ENCODE data around the gene IGFBP3. TPM values are rescaled to one million over a fixed set of nuclear protein-coding genes. Genes with fewer than 3 reads are reported as not detected.

Gene IGFBP3, protein sequence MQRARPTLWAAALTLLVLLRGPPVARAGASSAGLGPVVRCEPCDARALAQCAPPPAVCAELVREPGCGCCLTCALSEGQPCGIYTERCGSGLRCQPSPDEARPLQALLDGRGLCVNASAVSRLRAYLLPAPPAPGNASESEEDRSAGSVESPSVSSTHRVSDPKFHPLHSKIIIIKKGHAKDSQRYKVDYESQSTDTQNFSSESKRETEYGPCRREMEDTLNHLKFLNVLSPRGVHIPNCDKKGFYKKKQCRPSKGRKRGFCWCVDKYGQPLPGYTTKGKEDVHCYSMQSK
- 1.6 and 3.9 TPM in 2 replicates for polyA plus RNA-seq
- polyA minus RNA-seq: 1.2 and 1.3 TPM in 2 replicates

DNA sequence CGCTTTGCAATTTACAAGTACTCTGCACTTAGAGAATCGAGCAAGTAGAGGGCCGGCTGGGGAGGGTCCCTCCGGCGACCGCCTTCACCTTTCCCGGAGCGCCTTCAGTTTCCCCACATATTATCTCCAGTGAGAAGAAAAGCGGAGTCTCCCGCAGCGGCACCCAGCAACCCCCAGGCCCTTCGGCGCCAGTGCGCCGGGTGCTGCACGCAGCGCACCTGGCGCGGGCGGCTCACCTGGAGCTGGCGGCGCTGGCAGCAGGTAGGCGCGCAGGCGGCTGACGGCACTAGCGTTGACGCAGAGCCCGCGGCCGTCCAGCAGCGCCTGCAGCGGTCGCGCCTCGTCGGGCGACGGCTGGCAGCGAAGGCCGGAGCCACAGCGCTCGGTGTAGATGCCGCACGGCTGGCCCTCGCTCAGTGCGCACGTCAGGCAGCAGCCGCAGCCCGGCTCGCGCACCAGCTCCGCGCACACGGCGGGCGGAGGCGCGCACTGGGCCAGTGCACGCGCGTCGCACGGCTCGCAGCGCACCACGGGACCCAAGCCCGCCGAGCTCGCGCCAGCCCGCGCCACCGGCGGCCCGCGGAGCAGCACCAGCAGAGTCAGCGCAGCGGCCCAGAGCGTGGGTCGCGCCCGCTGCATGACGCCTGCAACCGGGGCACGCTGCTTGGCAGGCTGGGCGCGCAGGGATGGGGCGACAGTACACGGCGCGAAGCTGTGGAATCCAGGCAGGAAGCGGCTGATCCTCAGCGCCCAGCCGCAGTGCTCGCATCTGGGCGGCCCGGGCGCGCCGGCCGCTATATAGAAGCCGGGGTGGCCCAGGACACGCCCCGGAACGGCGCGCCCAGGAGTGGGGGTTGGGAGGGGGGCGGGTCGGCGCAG lies at the start of gene IGFBP3:
IGFBP3 (minus strand) TSS at position 771 of the 879 bp plus-strand sequence; CDS start at position 639, 132 bp downstream.
- H3K9me3 ChIP-seq (ENCODE audit: low read length): no peaks in the 10 kb centered on the region
- peaks cover 3% of the 10 kb centered on the region for H3F3A ChIP-seq (ENCODE audit: insufficient read depth, low read length, poor library complexity, severe bottlenecking)
- H3K27me3 ChIP-seq (ENCODE audit: insufficient read depth, low read depth, low read length): peaks cover 43% of the 10 kb centered on the region
- H3K4me3 ChIP-seq (ENCODE audit: low read length): peak within 1 kb of the TSS; percentile 83
- TF ChIP-seq MXI1 (conservative IDR thresholded peaks at IDR 0.05; ENCODE audit: poor library complexity, severe bottlenecking): peak; percentile 71
- peak; percentile 54 for TF ChIP-seq SMC3 (conservative IDR thresholded peaks at IDR 0.05; ENCODE audit: poor library complexity)
- no peak for TF ChIP-seq TAF1 (IDR thresholded peaks at IDR 0.05; ENCODE audit: low read depth)
- TF ChIP-seq, protein P1, sequence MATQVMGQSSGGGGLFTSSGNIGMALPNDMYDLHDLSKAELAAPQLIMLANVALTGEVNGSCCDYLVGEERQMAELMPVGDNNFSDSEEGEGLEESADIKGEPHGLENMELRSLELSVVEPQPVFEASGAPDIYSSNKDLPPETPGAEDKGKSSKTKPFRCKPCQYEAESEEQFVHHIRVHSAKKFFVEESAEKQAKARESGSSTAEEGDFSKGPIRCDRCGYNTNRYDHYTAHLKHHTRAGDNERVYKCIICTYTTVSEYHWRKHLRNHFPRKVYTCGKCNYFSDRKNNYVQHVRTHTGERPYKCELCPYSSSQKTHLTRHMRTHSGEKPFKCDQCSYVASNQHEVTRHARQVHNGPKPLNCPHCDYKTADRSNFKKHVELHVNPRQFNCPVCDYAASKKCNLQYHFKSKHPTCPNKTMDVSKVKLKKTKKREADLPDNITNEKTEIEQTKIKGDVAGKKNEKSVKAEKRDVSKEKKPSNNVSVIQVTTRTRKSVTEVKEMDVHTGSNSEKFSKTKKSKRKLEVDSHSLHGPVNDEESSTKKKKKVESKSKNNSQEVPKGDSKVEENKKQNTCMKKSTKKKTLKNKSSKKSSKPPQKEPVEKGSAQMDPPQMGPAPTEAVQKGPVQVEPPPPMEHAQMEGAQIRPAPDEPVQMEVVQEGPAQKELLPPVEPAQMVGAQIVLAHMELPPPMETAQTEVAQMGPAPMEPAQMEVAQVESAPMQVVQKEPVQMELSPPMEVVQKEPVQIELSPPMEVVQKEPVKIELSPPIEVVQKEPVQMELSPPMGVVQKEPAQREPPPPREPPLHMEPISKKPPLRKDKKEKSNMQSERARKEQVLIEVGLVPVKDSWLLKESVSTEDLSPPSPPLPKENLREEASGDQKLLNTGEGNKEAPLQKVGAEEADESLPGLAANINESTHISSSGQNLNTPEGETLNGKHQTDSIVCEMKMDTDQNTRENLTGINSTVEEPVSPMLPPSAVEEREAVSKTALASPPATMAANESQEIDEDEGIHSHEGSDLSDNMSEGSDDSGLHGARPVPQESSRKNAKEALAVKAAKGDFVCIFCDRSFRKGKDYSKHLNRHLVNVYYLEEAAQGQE (IDR thresholded peaks at IDR 0.05; ENCODE audit: borderline replicate concordance): peak; percentile 19
- TF ChIP-seq EZH2 (IDR thresholded peaks at IDR 0.05; ENCODE audit: borderline replicate concordance, insufficient read depth, low read length, poor library complexity, severe bottlenecking): no peak
- TF ChIP-seq EP300 (conservative IDR thresholded peaks at IDR 0.05; ENCODE audit: poor library complexity, severe bottlenecking): peak; percentile 47
- TF ChIP-seq RAD21 (conservative IDR thresholded peaks at IDR 0.05): no peak
- TF ChIP-seq, protein P2, sequence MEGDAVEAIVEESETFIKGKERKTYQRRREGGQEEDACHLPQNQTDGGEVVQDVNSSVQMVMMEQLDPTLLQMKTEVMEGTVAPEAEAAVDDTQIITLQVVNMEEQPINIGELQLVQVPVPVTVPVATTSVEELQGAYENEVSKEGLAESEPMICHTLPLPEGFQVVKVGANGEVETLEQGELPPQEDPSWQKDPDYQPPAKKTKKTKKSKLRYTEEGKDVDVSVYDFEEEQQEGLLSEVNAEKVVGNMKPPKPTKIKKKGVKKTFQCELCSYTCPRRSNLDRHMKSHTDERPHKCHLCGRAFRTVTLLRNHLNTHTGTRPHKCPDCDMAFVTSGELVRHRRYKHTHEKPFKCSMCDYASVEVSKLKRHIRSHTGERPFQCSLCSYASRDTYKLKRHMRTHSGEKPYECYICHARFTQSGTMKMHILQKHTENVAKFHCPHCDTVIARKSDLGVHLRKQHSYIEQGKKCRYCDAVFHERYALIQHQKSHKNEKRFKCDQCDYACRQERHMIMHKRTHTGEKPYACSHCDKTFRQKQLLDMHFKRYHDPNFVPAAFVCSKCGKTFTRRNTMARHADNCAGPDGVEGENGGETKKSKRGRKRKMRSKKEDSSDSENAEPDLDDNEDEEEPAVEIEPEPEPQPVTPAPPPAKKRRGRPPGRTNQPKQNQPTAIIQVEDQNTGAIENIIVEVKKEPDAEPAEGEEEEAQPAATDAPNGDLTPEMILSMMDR (IDR thresholded peaks at IDR 0.05; ENCODE audit: poor library complexity, severe bottlenecking): peak; percentile 39
- TF ChIP-seq POLR2AphosphoS5 (IDR thresholded peaks at IDR 0.05): peak; percentile 62
- H2AFZ ChIP-seq (ENCODE audit: low read depth, low read length): peak within 1 kb of the TSS; percentile 52
- peak within 1 kb of the TSS; percentile 63 for H3K4me2 ChIP-seq (ENCODE audit: low read length)
- peak within 1 kb of the TSS; percentile 77 for H3K9ac ChIP-seq (ENCODE audit: low read length)
- no peaks in the 10 kb centered on the region for H3K79me2 ChIP-seq (replicated peaks; ENCODE audit: insufficient read depth, low read length)
- H3K9me2 ChIP-seq (ENCODE audit: insufficient read depth, low read length): no peaks in the 10 kb centered on the region
- H3K27ac ChIP-seq (ENCODE audit: low read length): no peak within 1 kb of the TSS
- no peaks in the 10 kb centered on the region for H4K20me1 ChIP-seq (ENCODE audit: insufficient read depth)
- H3K36me3 ChIP-seq (ENCODE audit: insufficient read depth, low read length): no peaks in the 10 kb centered on the region

DNA sequence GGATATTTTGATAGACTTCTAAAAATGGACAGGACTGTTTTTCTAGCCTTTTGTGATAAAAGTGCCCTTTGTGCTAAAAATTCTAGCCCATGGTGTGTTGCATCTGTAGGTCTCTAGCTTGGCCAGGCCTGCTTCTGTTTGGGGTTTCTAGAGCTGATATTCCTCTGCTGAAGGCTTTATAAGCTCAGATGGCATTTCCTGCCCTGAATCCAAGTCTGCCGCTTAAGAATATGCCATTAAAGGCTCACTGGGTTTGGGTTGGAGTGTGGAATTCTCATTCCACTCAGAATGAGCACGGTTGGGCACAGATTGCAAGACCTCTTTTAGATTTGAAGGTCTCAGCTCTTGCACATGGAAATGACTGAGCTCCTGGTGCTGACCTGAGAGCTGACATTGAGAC lies 49.4 kb upstream of the IGFBP3 start:
- H2AFZ ChIP-seq (ENCODE audit: low read depth, low read length): no peak overlapping the region

More for the DNA sequence above, 49.4 kb upstream of the IGFBP3 start:
- TF ChIP-seq, protein P1 (IDR thresholded peaks at IDR 0.05; ENCODE audit: borderline replicate concordance): no peak
- TF ChIP-seq EZH2 (IDR thresholded peaks at IDR 0.05; ENCODE audit: borderline replicate concordance, insufficient read depth, low read length, poor library complexity, severe bottlenecking) (no peak), TAF1 (IDR thresholded peaks at IDR 0.05; ENCODE audit: low read depth) (no peak), MXI1 (conservative IDR thresholded peaks at IDR 0.05; ENCODE audit: poor library complexity, severe bottlenecking) (no peak), EP300 (conservative IDR thresholded peaks at IDR 0.05; ENCODE audit: poor library complexity, severe bottlenecking) (no peak), POLR2AphosphoS5 (IDR thresholded peaks at IDR 0.05) (no peak), RAD21 (conservative IDR thresholded peaks at IDR 0.05) (no peak), SMC3 (conservative IDR thresholded peaks at IDR 0.05; ENCODE audit: poor library complexity) (no peak)
- TF ChIP-seq, protein P2 (IDR thresholded peaks at IDR 0.05; ENCODE audit: poor library complexity, severe bottlenecking): no peak
- Histone ChIP-seq H3K27ac (ENCODE audit: low read length) (no peak overlapping the region), H3K36me3 (ENCODE audit: insufficient read depth, low read length) (no peaks in the 10 kb centered on the region), H3K79me2 (replicated peaks; ENCODE audit: insufficient read depth, low read length) (no peaks in the 10 kb centered on the region), H3K27me3 (ENCODE audit: insufficient read depth, low read depth, low read length) (no peaks in the 10 kb centered on the region), H3K4me2 (ENCODE audit: low read length) (no peak overlapping the region), H3K9ac (ENCODE audit: low read length) (no peak overlapping the region), H3F3A (ENCODE audit: insufficient read depth, low read length, poor library complexity, severe bottlenecking) (no peaks in the 10 kb centered on the region), H3K4me3 (ENCODE audit: low read length) (no peak overlapping the region), H3K9me2 (ENCODE audit: insufficient read depth, low read length) (no peaks in the 10 kb centered on the region), H3K9me3 (ENCODE audit: low read length) (no peaks in the 10 kb centered on the region), H4K20me1 (ENCODE audit: insufficient read depth) (no peaks in the 10 kb centered on the region)
